GM18858 (cell line): Measurements from ENCODE around the gene HOXB3.
"Not testable (repeated sequence)": the region's sequence is repeated elsewhere in the genome, so short reads cannot be mapped to it uniquely, and the experiment has no call there.

Experiments
- ATAC-seq: cut with Tn5 transposase; IDR thresholded peaks from one replicate; pipeline ENCODE4 v1.9.1; 2021; ENCODE audit not compliant: unreplicated experiment

Gene HOXB3

GRCh38 chr17:48547808-48548522 is 42.1 kb downstream of the HOXB3 start:
- ATAC-seq: no peak

GRCh38 chr17:48546924-48547807 is 42.9 kb downstream of the HOXB3 start:
- ATAC-seq: no peak

DNA sequence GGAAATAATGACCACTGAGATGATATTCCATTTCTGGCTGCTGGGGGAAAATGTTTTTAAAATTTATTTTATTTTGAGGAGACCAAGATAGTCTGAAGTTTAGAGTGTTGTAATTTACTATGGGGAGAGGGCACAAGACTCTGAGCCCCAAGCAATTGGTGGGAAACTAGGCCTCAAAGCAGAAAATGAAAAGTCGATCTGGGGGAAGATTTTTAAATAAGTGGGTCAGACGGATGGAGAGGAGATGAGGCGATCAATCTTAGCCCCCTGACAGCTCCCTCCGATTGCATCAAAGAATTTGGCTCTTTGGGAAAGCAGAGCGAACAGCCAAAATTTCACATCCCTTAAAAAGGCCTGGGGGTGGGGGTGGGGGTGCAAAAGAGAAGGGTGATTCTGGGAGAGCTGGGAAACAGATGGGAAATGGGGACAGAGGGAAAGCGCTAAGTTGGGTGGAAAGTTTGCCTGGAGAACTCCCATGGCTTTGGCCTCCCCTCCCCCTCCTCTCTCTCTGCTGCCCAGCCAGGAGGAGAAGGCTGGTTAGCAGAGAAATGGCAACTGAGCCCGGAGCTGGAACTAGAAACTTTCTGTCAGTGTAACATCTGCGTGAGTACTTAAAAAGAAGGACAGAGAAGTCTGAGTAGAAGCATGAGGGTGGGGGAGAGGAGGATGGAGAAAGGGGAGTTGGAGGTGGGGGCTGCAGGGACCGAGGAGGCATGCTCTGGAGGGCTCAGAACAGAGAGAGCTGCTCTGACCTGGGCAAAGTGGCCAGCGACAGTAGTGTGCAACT is 43.7 kb downstream of the HOXB3 start:
- no peak for ATAC-seq

DNA sequence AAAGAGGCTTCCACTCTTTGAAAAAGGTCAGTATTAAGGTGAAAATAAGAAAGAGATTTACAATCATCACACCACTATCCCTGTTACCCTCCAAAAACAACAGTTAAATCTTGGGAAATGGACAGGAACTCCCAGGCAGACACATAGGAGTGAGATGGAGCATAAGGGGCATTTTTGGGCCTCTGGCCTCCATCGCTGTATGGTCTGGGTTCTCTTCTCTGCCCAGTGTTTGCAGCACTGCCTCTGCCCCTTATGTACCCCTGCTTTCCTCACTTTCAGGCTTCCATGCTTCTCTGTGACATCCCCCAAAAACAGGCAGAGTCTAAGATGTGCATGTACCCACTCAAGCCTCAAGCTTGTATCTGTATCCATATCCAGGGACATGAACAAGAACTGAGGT is 44.5 kb downstream of the HOXB3 start:
- no peak for ATAC-seq

- ATAC-seq: no peak
Observed at GRCh38 chr17:48545022-48545375, 45.0 kb downstream of the HOXB3 start, which contains the start of gene HOXB2. TSS of gene HOXB2 (minus strand) at chr17:48545109. CDS start at chr17:48544911, 198 bp downstream.

GRCh38 chr17:48544349-48545021 is 45.6 kb downstream of the HOXB3 start:
- ATAC-seq: no peak

GRCh38 chr17:48543854-48544348 is 46.1 kb downstream of the HOXB3 start:
- no peak for ATAC-seq

GRCh38 chr17:48543107-48543853 is 46.8 kb downstream of the HOXB3 start:
- ATAC-seq: no peak

DNA sequence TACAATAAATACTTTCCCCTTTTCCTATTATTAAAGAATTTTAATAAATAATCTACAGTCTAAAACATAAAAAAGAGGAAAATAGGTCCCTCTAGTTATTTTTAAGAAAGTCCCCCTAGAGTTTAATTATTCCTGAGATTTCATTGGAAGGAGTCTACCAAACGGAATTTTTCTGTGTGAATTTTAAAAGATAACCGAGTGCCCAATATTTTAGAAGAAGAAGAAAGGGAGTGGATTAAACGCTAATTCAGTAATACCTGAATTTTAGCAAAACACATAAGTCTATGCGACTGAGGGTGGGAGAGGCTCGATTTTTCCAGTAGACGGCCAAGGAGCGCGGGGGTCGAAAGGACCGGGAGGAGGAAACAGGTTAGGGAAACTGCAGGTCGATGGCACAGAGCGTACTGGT is 47.3 kb downstream of the HOXB3 start:
- no peak for ATAC-seq

DNA sequence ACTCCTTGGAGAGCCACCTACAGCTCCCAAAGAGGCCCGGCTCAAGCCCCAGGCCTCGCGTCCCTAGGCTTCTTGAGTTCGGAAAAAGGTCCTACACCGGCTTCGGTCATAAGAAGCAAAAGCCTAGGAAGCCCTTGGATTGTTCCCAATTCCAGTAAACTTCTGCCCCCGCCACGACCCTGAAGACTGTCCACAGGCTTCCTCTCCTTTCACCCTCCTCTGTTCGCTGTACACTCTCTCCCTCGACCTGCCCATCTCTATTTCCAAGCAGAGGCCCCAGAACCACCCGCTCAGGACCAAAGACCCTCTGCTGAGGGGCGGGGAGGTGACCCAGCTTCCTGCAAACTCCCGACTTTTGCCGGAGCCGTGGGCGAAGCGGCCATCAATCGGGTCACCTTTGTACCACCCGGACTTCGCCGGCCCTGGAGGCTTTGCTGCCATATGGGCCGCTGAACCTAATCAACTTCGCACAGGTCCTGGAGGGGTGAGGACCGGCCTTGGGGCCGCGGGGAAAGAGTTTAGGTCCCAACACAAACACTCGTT is 47.9 kb downstream of the HOXB3 start:
- ATAC-seq: no peak

DNA sequence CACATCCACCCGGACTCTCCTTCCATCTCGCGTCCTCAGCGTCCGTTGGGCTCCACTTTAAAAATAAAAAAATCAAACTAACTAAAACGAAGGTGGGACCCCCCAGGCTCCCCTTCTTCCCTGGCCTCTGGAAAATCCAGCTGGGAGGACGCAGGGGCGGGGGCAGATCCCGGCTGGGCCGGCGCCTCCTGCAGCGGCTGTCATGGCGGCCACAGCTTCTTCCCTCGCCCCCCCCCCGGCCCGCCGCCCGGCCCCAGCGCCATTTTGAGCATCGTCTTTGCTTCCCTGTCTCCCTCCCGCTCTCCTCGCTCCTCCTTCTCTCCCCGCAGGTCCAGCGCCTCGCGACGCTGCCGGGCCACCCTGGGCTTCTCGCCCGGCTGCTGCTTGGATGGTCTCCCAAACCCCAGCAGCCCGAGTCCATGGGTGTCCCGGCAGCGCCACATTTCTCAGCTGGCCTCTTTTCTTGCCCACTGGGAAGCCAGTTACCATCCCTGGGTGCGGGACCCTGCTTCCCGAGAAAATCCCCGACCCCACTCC is 48.4 kb downstream of the HOXB3 start:
- ATAC-seq: no peak

DNA sequence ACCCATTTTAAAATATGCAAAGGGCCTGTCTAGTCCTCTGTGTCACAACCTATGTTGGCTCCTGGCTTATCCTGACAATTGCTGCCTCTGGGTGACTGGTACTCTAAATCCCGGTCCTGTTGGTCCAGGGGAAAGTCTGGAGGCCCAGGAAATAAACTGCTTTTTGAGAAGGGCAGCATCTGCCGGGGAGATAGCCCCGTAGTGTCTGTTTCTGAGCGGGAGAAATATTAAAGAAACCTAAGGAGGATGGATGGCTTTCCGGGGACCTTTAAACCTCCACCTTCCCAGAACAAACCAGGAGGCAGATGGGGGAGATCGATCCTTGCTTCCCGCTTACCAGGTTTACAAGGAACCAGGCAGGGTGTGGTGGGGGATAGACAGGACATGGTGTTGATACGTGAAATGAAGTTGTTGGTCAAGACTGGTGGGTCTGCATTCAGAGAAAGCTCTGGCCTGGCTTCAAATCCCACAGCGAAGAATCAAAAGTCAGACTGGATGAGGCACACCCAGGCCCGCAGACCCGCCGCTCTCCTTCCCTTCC is 48.9 kb downstream of the HOXB3 start:
- no peak for ATAC-seq

GRCh38 chr17:48540213-48540612 is 49.8 kb downstream of the HOXB3 start:
- no peak for ATAC-seq

DNA sequence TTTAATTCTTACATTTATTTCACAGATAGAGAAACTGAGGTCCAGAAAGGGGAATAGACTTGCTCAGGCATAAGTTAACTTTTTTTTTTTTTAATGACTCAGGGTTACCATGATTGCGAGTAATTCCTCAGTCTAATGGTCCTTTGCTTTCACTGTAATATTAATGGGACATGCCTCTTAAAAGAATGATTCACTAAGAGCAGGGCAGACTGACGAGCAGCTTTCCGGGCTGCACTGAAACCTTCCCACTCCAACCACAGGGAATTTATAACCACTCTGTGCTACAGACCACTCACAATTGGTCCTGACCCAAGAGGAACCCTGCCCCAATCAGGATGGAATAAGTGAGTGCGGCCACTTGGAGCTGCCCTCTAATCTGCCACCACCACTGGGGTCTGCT is 50.9 kb downstream of the HOXB3 start:
- ATAC-seq: no peak

- ATAC-seq: no peak
Observed at GRCh38 chr17:48537316-48537715, 52.7 kb downstream of the HOXB3 start.

DNA sequence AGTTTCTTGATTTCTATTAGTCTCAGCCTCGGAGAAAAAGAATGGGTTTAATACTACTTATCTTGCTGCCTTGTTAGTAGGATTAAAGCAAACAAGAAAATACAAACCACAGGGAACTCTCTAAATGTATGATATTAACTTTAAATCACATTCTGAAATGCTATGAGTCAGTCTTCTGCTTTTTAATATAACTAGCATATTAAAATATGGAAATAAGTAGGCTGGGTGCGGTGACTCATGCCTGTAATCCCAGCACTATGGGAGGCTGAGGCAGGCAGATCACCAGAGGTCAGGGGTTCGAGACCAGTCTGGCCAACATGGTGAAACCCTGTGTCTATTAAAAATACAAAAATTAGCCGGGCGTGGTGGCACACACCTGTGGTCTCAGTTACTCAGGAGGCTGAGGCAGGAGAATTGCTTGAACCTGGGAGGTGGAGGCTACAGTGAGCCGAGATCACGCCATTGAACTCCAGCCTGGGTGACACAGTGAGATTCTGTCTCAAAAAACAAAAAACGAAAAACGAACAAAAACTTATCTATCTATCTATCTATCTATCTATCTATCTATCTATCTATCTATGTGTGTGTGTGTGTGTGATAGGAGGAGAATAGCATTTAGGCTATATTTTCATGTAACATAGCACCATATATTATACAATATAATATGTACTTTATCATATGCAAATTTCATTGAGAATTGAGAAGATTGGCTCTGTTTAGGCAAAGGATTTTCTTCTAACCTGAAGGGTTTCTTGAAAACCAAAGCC is 54.1 kb downstream of the HOXB3 start:
- not testable (repeated sequence) for ATAC-seq

- ATAC-seq: no peak
Observed at GRCh38 chr17:48532261-48532660, 57.8 kb downstream of the HOXB3 start.

DNA sequence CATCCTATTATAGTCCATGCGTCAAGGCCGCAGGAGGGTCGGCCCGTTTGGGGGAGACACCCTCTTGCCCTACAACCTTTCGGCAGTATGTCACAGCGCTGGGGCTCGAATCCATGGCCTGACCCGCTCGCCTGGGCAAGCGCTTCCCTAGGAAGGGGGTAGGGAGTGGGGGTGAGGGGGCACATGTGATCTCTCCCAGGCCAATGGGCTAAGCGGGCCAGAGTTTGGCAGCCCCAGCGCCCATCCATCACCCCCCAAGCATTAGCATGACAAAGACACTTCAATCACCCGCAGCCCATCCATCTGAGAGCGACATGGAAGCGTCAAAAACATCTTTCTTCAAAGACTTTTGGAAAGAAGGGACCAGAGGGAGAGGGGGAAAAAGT is 59.2 kb downstream of the HOXB3 start, which contains the start of gene HOXB1:
HOXB1 (minus strand) TSS at position 125 of the 386 bp plus-strand sequence; CDS start at position 18, 107 bp downstream.
- ATAC-seq: no peak
